GM18867 (cell line): ENCODE results near the gene ZNF341.
"Not testable (repeated sequence)": the region's sequence is repeated elsewhere in the genome, so short reads cannot be mapped to it uniquely, and the experiment has no call there.

Experiments used
- ATAC-seq: cut with Tn5 transposase; IDR thresholded peaks from one replicate; pipeline ENCODE4 v1.9.1; 2021; ENCODE audit warnings: mild to moderate bottlenecking, moderate library complexity; ENCODE audit not compliant: unreplicated experiment

The ZNF341 gene

DNA sequence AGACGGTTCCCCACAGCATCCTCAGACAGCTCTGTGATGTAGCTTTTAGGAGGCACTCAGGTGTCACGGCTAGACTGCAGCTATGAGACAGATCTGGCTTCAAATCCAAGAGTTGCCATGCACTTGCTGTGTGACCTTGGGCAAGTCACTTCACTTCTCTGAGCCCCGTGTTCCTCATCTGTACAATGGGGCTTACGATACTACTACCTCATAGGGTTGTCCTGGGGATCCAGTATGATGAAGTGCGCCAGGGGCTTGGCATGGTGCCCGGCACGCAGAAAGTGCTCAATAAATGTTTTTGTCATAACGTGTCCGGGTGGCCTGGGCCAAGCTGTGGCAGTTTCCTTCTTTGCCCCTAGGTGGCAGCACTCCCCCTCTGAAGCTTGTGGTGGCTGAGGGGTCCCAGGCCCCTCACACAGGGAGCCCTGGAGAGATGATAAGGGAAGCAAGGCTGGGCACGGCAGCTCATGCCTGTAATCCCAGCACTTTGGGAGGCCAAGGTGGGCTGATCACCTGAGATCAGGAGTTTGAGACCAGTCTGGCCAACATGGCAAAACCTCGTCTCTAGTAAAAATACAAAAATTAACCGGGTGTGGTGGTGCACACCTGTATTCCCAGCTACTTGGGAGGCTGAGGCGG lies 60.3 kb downstream of the ZNF341 start:
- ATAC-seq, result no peak

GRCh38 chr20:33792598-33792989 lies 60.8 kb downstream of the ZNF341 start:
- ATAC-seq, result not testable (repeated sequence)

DNA sequence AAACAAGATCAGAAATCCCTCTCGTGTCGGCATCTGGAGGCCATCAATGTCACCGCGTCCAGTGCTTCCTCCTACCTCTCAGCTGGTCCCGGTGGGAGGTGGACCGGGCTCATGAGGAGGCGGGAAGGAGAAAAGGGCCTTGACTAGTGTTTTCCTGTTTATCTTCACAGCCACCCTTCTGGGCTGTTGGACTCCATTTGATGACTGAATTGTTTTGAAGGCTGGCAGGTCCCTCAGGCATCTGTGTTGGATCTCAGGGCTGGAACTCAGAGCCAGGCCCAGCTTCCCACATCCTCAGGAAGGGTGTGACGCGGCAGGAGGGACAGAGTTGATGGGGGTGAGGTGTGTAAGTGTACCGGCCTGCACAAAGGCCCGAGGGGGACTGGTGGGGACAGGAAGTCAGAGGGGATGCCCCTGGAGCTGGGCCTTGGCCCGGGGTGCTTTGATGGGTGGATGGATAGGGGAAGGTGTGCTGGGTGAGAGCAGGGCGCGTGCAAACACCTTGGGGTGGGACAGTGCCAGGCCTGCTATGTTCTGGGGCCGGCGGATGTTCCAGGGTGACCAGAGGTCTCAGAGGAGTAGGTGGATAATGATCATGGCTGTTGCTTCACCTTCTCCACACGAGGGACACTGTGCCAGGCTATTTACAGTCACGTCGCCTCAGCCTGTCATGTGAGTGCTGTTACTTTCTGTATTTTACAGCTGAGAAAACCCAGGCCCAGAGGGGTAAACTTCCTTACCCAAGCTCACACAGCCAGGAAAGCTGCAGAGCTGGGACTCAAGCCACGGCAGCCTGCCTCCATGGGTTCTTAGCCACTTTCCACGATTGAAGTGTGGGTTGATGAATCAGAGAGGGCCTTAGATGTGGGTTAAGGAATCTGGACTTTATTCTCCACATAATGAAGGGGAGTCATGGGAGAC lies 61.5 kb downstream of the ZNF341 start:
- ATAC-seq, result no peak

DNA sequence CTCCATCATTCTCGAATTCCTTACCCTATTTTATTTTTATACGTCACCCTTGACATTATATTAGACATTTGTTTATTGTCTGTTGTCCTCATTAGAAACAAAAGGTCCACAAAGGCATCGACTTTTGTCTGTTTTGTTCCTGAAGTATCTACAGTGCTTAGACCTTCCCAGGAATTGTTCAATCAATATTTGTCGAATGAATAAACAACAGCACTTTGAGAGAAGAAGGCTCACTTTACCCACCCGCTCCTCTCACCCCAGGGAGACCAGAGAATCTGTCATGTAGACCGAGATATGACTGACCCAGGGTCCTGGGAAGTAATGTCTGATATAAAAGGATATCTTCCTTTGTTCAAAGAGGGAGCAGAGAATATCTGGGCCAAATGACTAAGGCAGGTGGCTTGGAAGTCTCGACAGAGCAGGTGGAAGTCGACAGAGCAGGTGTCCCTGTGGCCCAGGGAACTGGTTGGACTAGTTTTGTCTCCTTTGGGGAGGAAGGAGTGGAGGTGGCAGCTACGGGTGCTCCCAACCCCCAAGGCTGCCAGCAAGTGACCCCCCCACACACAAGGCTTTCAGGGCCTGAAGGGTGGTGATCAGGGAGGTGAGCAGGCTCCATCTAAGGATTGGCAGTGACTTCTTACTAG lies 64.6 kb downstream of the ZNF341 start:
- no peak for ATAC-seq

DNA sequence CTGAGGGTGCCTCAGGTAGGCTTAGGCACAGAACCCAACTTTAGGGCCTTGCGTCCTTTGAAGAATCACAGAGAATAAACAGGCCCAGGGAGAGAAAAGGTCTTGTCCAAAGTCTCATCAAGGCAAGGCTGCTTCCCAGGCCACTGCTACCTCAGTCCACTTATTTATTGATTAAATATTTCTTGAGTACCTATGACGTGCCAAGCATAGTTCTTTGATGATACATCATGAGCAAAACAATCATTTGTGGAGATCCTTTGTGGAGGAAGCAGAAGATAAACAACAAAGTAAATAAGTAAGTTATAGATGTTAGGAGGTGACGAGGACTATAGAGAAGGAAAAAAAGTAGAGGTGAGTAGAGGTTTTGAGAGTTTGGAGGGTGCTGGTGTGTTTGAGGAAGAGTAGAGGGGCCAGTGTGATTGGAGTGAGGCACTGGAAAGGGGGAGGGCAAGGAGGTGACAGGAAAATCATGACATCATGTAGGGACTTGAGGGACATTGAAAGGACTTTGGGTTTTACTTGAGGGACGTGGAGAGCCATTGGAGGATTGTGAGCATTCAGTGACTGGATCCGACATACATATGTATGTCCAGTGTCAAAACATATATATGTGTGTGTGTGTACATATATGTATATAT lies 65.2 kb downstream of the ZNF341 start:
- ATAC-seq, result no peak

GRCh38 chr20:33798444-33798843 lies 66.6 kb downstream of the ZNF341 start:
- no peak for ATAC-seq

- no peak for ATAC-seq
These were observed 72.1 kb downstream of the ZNF341 start for GRCh38 chr20:33803921-33804337.

DNA sequence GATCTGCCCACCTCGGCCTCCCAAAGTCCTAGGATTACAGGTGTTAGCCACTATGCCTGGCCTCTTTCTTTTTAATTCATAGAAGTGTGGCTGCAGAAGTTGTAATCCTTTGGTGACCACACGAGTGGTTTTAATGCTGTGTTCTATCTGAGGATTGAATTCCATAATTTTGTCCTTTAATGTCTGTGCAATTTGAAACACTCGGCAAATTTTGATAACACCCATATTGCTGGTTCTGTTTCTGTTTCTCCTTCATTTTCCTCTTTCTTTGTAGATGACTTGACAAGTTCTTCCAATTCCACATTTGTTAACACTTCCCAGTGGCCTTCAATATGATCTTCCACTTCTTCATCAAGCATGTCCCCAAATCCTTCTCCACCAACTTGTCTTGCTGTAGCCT lies 76.6 kb downstream of the ZNF341 start:
- no peak for ATAC-seq

- ATAC-seq, result no peak
These were observed 78.5 kb downstream of the ZNF341 start for GRCh38 chr20:33810259-33810658.

- ATAC-seq, result peak; percentile 94
These were observed 79.3 kb downstream of the ZNF341 start, which contains the start of gene CHMP4B for GRCh38 chr20:33810885-33811775. TSS of gene CHMP4B (plus strand) at chr20:33811348. CDS start at chr20:33811469, 121 bp downstream.

DNA sequence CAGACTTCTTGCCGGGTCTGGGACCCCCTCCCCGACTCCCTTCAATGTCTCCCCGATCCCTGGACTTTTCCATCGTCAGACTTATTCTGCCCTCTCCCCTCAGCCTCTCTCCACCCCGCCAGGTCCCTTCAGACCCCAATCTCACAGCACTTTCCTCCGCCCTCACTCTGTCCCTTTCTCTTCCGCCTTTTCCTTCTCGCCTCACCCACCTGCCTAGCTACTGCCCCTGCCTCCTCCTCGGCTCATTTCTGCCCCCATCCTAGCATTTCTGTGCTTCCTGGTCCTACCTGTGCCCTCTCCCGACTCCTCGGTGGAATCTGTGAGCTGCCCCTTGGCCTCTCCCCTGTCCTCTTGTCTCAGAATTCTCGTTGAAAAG lies 80.0 kb downstream of the ZNF341 start:
- ATAC-seq, result peak; percentile 16

DNA sequence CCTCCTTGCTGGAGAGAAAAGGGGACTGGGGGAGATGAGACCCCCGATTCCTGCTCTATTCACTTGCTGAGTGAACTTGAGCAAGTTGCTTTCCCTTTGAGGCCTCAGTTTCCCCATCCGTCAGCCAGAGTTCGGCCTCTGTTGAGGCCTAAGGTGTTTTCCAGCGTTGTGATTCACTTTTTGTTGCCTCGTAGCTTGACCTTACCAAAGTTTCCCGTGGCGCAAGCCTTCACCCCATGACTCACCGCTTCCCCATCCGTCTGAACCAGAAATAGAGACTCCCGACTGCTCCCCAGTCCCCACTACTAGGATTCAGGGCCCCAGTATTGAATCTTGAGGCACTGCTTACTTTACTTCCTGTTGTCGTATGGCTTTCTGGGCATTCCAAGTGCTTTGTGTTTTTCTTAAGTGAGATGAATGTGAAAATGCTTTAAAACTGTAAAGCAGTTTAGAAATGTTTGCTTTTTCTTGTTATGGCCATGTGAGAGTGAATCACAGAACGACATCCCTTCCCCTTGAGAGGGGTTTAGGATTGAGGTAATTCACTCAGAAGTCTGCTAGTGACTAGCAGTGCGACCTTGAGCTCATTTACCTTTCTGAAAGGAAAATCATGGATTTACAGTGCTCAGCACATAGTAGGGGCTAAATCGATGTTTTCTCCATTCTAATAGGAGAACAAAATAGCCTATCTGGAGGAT lies 80.5 kb downstream of the ZNF341 start:
- ATAC-seq, result no peak

GRCh38 chr20:33812908-33813462 lies 81.2 kb downstream of the ZNF341 start:
- ATAC-seq, result no peak

- no peak for ATAC-seq
These were observed 82.5 kb downstream of the ZNF341 start for GRCh38 chr20:33814238-33814712.

GRCh38 chr20:33815671-33816070 lies 83.9 kb downstream of the ZNF341 start:
- ATAC-seq, result no peak

DNA sequence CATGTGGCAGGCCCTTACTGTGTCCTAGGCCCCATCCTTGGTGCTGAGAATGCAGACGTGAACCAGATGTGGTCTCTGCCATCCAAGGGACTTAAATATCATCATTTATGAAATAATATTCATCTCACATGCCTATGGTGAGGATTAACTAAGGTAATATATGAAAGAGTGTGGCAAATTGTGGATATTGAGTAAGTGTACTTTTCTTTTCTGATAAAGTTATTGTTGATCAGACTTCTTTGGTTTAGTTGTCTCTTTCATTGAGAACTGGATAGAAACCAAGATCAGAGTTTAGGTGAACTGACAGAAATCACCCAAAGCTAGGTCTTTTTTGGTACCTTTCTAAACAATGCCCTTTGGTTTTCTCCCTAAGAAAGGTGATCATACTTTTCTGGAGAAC lies 84.4 kb downstream of the ZNF341 start:
- no peak for ATAC-seq

GRCh38 chr20:33817411-33817810 lies 85.6 kb downstream of the ZNF341 start:
- ATAC-seq, result no peak

GRCh38 chr20:33819456-33819855 lies 87.7 kb downstream of the ZNF341 start:
- no peak for ATAC-seq

- no peak for ATAC-seq
These were observed 88.6 kb downstream of the ZNF341 start for GRCh38 chr20:33820362-33820761.
